Natural killer cell (primary cell): ENCODE data around the gene VMAC. TPM values are rescaled to one million over a fixed set of nuclear protein-coding genes. Genes with fewer than 3 reads are reported as not detected.
"Not testable (repeated sequence)": the region's sequence is repeated elsewhere in the genome, so short reads cannot be mapped to it uniquely, and the experiment has no call there.

ENCODE experiments used
- ATAC-seq, 3 donors: fragments of 150-1000 bp in 2 of 3; fragments of 200-7000 bp in 1 of 3; cut with Tn5 transposase; 1 replicate in 1 of 3; 2 replicates in 2 of 3; pipeline ENCODE4 v1.10.0; 2021; ENCODE audit warnings: mild to moderate bottlenecking in 2 of 3, moderate library complexity in 2 of 3
- DNase-seq, 2 donors: peaks; one replicate each; pipeline versions ENCODE4 v3.0.0 to v3.0.0-alpha.2; 2013 to 2021; ENCODE audit warnings: mixed read lengths in 1 of 2
- H3K27ac ChIP-seq: one replicate; pipeline ENCODE4 v1.5.1; 2013; ENCODE audit warnings: mild to moderate bottlenecking, low read length
- H3K27me3 ChIP-seq: one replicate; pipeline ENCODE4 v1.6.1; 2013; ENCODE audit warnings: low read length; ENCODE audit not compliant: control insufficient read depth, insufficient read depth
- H3K36me3 ChIP-seq: one replicate; pipeline ENCODE4 v1.6.1; 2013; ENCODE audit warnings: low read length; ENCODE audit not compliant: control insufficient read depth, insufficient read depth
- H3K4me1 ChIP-seq: one replicate; pipeline ENCODE4 v1.6.1; 2013; ENCODE audit warnings: low read length; ENCODE audit not compliant: control insufficient read depth, insufficient read depth
- H3K4me3 ChIP-seq: one replicate; pipeline ENCODE4 v1.5.1; 2013; ENCODE audit warnings: low read length
- H3K9me3 ChIP-seq: one replicate; pipeline ENCODE4 v1.6.1; 2013; ENCODE audit warnings: low read length; ENCODE audit not compliant: control insufficient read depth, insufficient read depth
- H3K27ac Mint-ChIP-seq, 2 donors: one replicate each; pipeline ENCODE4 v1.8.0; 2022; ENCODE audit warnings: mild to moderate bottlenecking in 2 of 2, mixed read lengths in 2 of 2, moderate library complexity in 1 of 2
- H3K27me3 Mint-ChIP-seq, 2 donors: one replicate each; pipeline ENCODE4 v1.8.0; 2022; ENCODE audit warnings: low read depth in 2 of 2, mixed read lengths in 2 of 2
- H3K36me3 Mint-ChIP-seq: one replicate; pipeline ENCODE4 v1.8.0; 2022; ENCODE audit warnings: mixed read lengths
- H3K4me1 Mint-ChIP-seq, 2 donors: one replicate each; pipeline ENCODE4 v1.8.0; 2022; ENCODE audit warnings: mixed read lengths in 2 of 2
- H3K4me3 Mint-ChIP-seq: one replicate; pipeline ENCODE4 v1.8.0; 2022; ENCODE audit warnings: mild to moderate bottlenecking, moderate library complexity, mixed read lengths
- H3K9me3 Mint-ChIP-seq, 2 donors: one replicate each; pipeline ENCODE4 v1.8.0; 2022; ENCODE audit warnings: mixed read lengths in 2 of 2
- WGBS: methylation state at CpG from one replicate; pipeline ENCODE4 v1.1.7; 2013; ENCODE audit warnings: missing lambda C conversion rate; ENCODE audit not compliant: insufficient coverage; 5-methylcytosine and 5-hydroxymethylcytosine counted together
- intact Hi-C: fragments of 100-400 bp; cut with micrococcal nuclease; formaldehyde crosslinking; loops from one replicate; pipeline ENCODE4 v1.14.2; 2022
- total RNA-seq, 4 donors: library from RNA; stranded (reverse); fragments of 120-200 nt in 1 of 4; gene quantifications; one replicate each; pipeline versions ENCODE4 v1.2.3 to v1.2.4, GENCODE V29; 2013 to 2022
- TF ChIP-seq, protein P1 (sequence below): fragments of 200-600 bp; IDR thresholded peaks from one replicate; pipeline ENCODE4 v1.8.0; 2022; ENCODE audit warnings: antibody characterized with exemption

Gene VMAC
- total RNA-seq, 3 donors from 2014 or later (not counting 1 experiment from before 2014, with no cell fraction given), result 21.1 to 26.3 (median 24.2) TPM

- Mint-ChIP-seq H3K36me3 (no peaks in the 10 kb centered on the region), H3K9me3 (no peaks in the 10 kb centered on the region), H3K4me1 (no peaks in the 10 kb centered on the region), H3K27ac (no peak overlapping the region), H3K27me3 (peaks cover 0 to 13% of the 10 kb centered on the region in 2 donors), H3K4me3 (no peak overlapping the region)
- H3K4me1 ChIP-seq, result no peaks in the 10 kb centered on the region
- 50% methylated on average over 15 of the region's 19 CpGs for WGBS
- no peaks in the 10 kb centered on the region for H3K9me3 ChIP-seq
- peaks cover 5% of the 10 kb centered on the region for H3K27me3 ChIP-seq
- intact Hi-C loops, result no loop called here
- H3K27ac ChIP-seq, result no peak overlapping the region
- ATAC-seq, result no peak
- H3K36me3 ChIP-seq, result no peaks in the 10 kb centered on the region
- no peak for DNase-seq
- H3K4me3 ChIP-seq, result no peak overlapping the region
- TF ChIP-seq, protein P1, sequence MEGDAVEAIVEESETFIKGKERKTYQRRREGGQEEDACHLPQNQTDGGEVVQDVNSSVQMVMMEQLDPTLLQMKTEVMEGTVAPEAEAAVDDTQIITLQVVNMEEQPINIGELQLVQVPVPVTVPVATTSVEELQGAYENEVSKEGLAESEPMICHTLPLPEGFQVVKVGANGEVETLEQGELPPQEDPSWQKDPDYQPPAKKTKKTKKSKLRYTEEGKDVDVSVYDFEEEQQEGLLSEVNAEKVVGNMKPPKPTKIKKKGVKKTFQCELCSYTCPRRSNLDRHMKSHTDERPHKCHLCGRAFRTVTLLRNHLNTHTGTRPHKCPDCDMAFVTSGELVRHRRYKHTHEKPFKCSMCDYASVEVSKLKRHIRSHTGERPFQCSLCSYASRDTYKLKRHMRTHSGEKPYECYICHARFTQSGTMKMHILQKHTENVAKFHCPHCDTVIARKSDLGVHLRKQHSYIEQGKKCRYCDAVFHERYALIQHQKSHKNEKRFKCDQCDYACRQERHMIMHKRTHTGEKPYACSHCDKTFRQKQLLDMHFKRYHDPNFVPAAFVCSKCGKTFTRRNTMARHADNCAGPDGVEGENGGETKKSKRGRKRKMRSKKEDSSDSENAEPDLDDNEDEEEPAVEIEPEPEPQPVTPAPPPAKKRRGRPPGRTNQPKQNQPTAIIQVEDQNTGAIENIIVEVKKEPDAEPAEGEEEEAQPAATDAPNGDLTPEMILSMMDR, result no peak
These were observed 23.0 kb upstream of the VMAC start for GRCh38 chr19:5881543-5882299.

- Mint-ChIP-seq H3K4me1 (no peaks in the 10 kb centered on the region), H3K36me3 (no peaks in the 10 kb centered on the region), H3K9me3 (no peaks in the 10 kb centered on the region), H3K27me3 (peaks cover 0 to 11% of the 10 kb centered on the region in 2 donors), H3K27ac (no peak overlapping the region), H3K4me3 (no peak overlapping the region)
- intact Hi-C loops, result no loop called here
- H3K27me3 ChIP-seq, result peaks cover 5% of the 10 kb centered on the region
- ATAC-seq, result no peak
- no peaks in the 10 kb centered on the region for H3K9me3 ChIP-seq
- H3K4me1 ChIP-seq, result no peaks in the 10 kb centered on the region
- no peaks in the 10 kb centered on the region for H3K36me3 ChIP-seq
- no peak for DNase-seq
- no peak overlapping the region for H3K27ac ChIP-seq
- TF ChIP-seq, protein P1, result no peak
- WGBS, result 71% methylated on average over 9 of the region's 9 CpGs
- H3K4me3 ChIP-seq, result no peak overlapping the region
These were observed 22.2 kb upstream of the VMAC start for GRCh38 chr19:5882421-5882968.

- H3K4me3 ChIP-seq, DNase-seq, H3K27me3 ChIP-seq, H3K36me3 Mint-ChIP-seq, H3K4me3 Mint-ChIP-seq, H3K36me3 ChIP-seq, H3K4me1 ChIP-seq, ATAC-seq, H3K27ac Mint-ChIP-seq, H3K27ac ChIP-seq, intact Hi-C loops, H3K4me1 Mint-ChIP-seq, H3K9me3 Mint-ChIP-seq, H3K9me3 ChIP-seq: not testable (repeated sequence)
- 84% methylated on average over 12 of the region's 13 CpGs for WGBS
- peaks cover 0 to 11% of the 10 kb centered on the region in 2 donors for H3K27me3 Mint-ChIP-seq
These were observed 21.4 kb upstream of the VMAC start for GRCh38 chr19:5883157-5883873.

DNA sequence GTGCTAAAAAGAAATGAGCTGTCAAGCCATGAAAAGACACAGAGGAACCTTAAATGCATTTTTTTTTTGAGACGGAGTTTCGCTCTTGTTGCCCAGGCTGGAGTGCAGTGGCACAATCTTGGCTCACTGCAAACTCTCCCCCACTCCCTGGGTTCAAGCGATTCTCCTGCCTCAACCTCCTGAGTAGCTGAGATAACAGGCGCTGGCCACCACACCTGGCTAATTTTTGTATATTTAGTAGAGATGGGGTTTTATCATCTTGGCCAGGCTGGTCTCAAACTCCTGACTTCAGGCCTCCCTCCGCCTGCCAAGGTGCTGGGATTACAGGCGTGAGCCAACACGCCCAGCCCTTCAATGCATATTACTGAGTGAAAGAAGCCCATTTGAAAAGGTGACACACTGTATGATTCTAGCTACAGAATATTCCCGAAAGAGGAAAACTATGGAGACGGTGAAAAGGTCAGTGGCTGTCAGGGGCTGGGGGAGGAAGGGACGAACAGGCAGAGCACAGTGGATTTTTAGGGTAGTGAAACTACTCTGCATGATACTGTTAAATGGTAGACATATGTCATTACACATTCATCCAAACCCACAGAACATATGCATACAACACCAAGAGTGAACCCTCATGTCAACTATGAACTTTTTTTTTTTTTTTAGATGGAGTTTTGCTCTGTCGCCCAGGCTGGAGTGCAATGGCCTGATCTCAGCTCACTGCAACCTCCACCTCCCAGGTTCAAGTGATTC is 20.4 kb upstream of the VMAC start:
- H3K9me3 ChIP-seq, H3K27ac ChIP-seq, DNase-seq, ATAC-seq, H3K27me3 ChIP-seq, H3K36me3 ChIP-seq, H3K9me3 Mint-ChIP-seq, H3K4me3 ChIP-seq, H3K4me1 ChIP-seq, intact Hi-C loops, H3K4me3 Mint-ChIP-seq, H3K4me1 Mint-ChIP-seq, H3K36me3 Mint-ChIP-seq, H3K27ac Mint-ChIP-seq: not testable (repeated sequence)
- peaks cover 0 to 11% of the 10 kb centered on the region in 2 donors for H3K27me3 Mint-ChIP-seq
- WGBS, result 78% methylated on average over 9 of the region's 11 CpGs
